K562 (cell line): Measurements from ENCODE around the gene FBXL12. TPM values are rescaled to one million over a fixed set of nuclear protein-coding genes. Genes with fewer than 3 reads are reported as not detected.

ENCODE experiments used
- CBX3 ChIP-seq, 2 experiments: IDR thresholded peaks; 1 replicate in 1 of 2; 2 replicates in 1 of 2; pipeline ENCODE4 v1.6.1; 2012; ENCODE audit warnings: inconsistent platforms in 2 of 2, low read length in 2 of 2, borderline replicate concordance in 1 of 2, control low read depth in 1 of 2
- CTBP1 ChIP-seq: fragments of 450-650 bp; IDR thresholded peaks from 2 replicates; pipeline ENCODE4 v1.6.1; 2016; ENCODE audit warnings: borderline replicate concordance
- ETV1 ChIP-seq: fragments of 450-650 bp; conservative IDR thresholded peaks from 2 replicates; pipeline ENCODE4 v1.6.1; 2016; ENCODE audit warnings: missing genetic modification characterization, control low read depth, low read depth, missing compliant biosample characterization
- GATAD2A ChIP-seq: fragments of 450-650 bp; IDR thresholded peaks from 2 replicates; pipeline ENCODE4 v1.6.1; 2017
- HDAC1 ChIP-seq, 2 experiments: fragments of 450-650 bp; IDR thresholded peaks; 2 replicates each; pipeline ENCODE4 v1.6.1; 2016 to 2017; ENCODE audit warnings: inconsistent platforms in 1 of 2, mild to moderate bottlenecking in 1 of 2, moderate library complexity in 1 of 2
- KLF10 ChIP-seq: fragments of 250-450 bp; sonication (Bioruptor Pico); IDR thresholded peaks from 2 replicates; pipeline ENCODE4 v1.6.1; 2021; ENCODE audit warnings: matching md5 sums
- KLF16 ChIP-seq: IDR thresholded peaks from 2 replicates; pipeline ENCODE4 v1.6.1; 2016; ENCODE audit warnings: antibody characterized with exemption
- MEIS2 ChIP-seq: fragments of 450-650 bp; IDR thresholded peaks from 2 replicates; pipeline ENCODE4 v1.6.1; 2014; ENCODE audit warnings: mild to moderate bottlenecking; ENCODE audit not compliant: partially characterized antibody
- NBN ChIP-seq: fragments of 450-650 bp; IDR thresholded peaks from 2 replicates; pipeline ENCODE4 v1.6.1; 2016; ENCODE audit warnings: low read depth, mild to moderate bottlenecking
- NFRKB ChIP-seq: fragments of 450-650 bp; IDR thresholded peaks from 2 replicates; pipeline ENCODE4 v1.6.1; 2016; ENCODE audit warnings: low read depth
- POLR2AphosphoS5 ChIP-seq: IDR thresholded peaks from 2 replicates; pipeline ENCODE4 v1.6.1; 2011; ENCODE audit warnings: mild to moderate bottlenecking, low read depth, low read length, moderate library complexity; ENCODE audit not compliant: control insufficient read depth, insufficient read depth
- RB1 ChIP-seq: fragments of 450-650 bp; IDR thresholded peaks from 2 replicates; pipeline ENCODE4 v1.6.1; 2017; ENCODE audit warnings: low read depth, mild to moderate bottlenecking
- RBFOX2 ChIP-seq: fragments of 200-400 bp; formaldehyde crosslinking; IDR thresholded peaks from 2 replicates; pipeline ENCODE4 v1.6.1; 2017; ENCODE audit warnings: low read depth, mild to moderate bottlenecking, low read length, moderate library complexity
- TOE1 ChIP-seq, 2 experiments: fragments of 450-650 bp in 1 of 2; sonication (generic) in 1 of 2; formaldehyde crosslinking in 1 of 2; IDR thresholded peaks; 2 replicates each; pipeline versions ENCODE4 v1.7.1 to v1.8.0; 2016 to 2022; ENCODE audit warnings: borderline replicate concordance in 2 of 2, mild to moderate bottlenecking in 2 of 2, antibody characterized with exemption in 1 of 2, inconsistent platforms in 1 of 2, low read depth in 1 of 2, missing genetic modification reagents in 1 of 2, moderate library complexity in 1 of 2
- ZKSCAN1 ChIP-seq: fragments of 150-350 bp; IDR thresholded peaks from 2 replicates; pipeline ENCODE4 v1.6.1; 2016; ENCODE audit warnings: low read depth, low read length
- ZNF124 ChIP-seq: sonication (generic); formaldehyde crosslinking; IDR thresholded peaks from 2 replicates; pipeline ENCODE4 v1.8.1; 2022; ENCODE audit warnings: missing genetic modification reagents
- ZNF217 ChIP-seq: sonication (generic); formaldehyde crosslinking; IDR thresholded peaks from 2 replicates; pipeline ENCODE4 v1.8.0; 2022; ENCODE audit warnings: mild to moderate bottlenecking, missing genetic modification reagents
- ZNF586 ChIP-seq: fragments of 450-650 bp; formaldehyde crosslinking; conservative IDR thresholded peaks from 2 replicates; pipeline ENCODE4 v1.4.0; 2020; ENCODE audit warnings: mild to moderate bottlenecking, moderate library complexity
- ZNF780A ChIP-seq: fragments of 250-450 bp; sonication (Bioruptor Pico); IDR thresholded peaks from 2 replicates; pipeline ENCODE4 v1.5.0; 2021; ENCODE audit warnings: mild to moderate bottlenecking
- ZSCAN32 ChIP-seq: fragments of 450-650 bp; formaldehyde crosslinking; IDR thresholded peaks from 2 replicates; pipeline ENCODE4 v1.4.0; 2020; ENCODE audit warnings: mild to moderate bottlenecking, moderate library complexity
- polyA plus RNA-seq, 8 experiments: library from polyadenylated mRNA; depleted of rRNA in 4 of 8; stranded (reverse) in 5 of 8; unstranded in 3 of 8; fragments of >200 nt; fragmentation: Nextera tagmentation in 2 of 8; fragmentation: Illumina TruSeq in 1 of 8; extraction: Ambion mirVana in 2 of 8; extraction: Trizol in 1 of 8; gene quantifications; 2 replicates each; pipeline versions ENCODE4 v1.2.1 to v1.2.3, GENCODE V29; 2011 to 2014; ENCODE audit warnings: inconsistent platforms in 1 of 8, missing spikeins in 1 of 8
- total RNA-seq, 7 experiments: library from RNA; depleted of rRNA in 6 of 7; stranded (reverse); fragments of >200 nt in 6 of 7; fragmentation: Illumina TruSeq in 2 of 7; extraction: Trizol in 2 of 7; gene quantifications; 2 replicates each; pipeline versions ENCODE4 v1.2.1 to v1.2.3, GENCODE V29; 2011 to 2021; ENCODE audit warnings: low replicate concordance in 1 of 7
- TF ChIP-seq, protein P1 (sequence below), 2 experiments: fragments of 450-650 bp; conservative IDR thresholded peaks; 2 replicates each; pipeline ENCODE4 v1.6.1; 2017; ENCODE audit warnings: mild to moderate bottlenecking in 2 of 2, moderate library complexity in 2 of 2
- TF ChIP-seq, protein P2 (sequence below): sonication (generic); formaldehyde crosslinking; IDR thresholded peaks from 2 replicates; pipeline ENCODE4 v1.8.0; 2022; ENCODE audit warnings: missing genetic modification reagents, mild to moderate bottlenecking, borderline replicate concordance
- TF ChIP-seq, protein P3 (sequence below): sonication (generic); formaldehyde crosslinking; IDR thresholded peaks from 2 replicates; pipeline ENCODE4 v1.8.0; 2022; ENCODE audit warnings: mild to moderate bottlenecking, missing genetic modification reagents, borderline replicate concordance

The FBXL12 gene
- total and polyA plus RNA-seq, 9 of the 15 experiments (the other 6 are each of a cell fraction or from before 2014, with no cell fraction given), result 2.7 to 40.5 (median 26.5) TPM

DNA sequence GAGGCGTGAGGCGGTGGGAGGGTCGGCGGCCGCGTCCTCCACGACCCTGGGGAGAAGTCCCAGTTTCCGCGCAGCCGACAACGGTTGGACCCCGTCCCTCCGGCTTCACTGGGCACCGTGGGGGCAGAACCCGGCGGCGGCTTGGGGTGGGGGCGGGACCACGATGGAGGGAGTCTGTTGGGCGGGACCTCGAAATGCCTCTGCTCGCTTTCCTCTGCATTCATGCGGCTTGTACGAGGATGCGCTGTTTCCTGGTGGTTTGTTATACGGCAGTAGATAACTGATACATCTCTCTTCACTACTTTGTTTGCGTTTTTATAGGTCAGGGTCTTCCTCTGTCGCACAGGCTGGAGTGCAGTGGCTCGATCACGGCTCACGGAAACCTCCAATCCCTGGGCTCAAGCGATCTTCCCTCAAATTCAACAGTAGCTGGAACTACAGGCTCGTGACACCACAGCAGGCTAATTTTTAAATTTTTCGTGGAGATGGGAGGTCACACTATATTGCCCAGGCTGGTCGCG lies 25.7 kb downstream of the FBXL12 start (continued):
- 0 out of 2 replicates have a peak, but pooled peaks have one; percentile 6 for TF ChIP-seq NBN
- no peak for TF ChIP-seq ZKSCAN1
- 0 out of 4 replicates have a peak, but pooled peaks of 1 of the 2 experiments have one; percentile 1 for TF ChIP-seq HDAC1 (IDR thresholded peaks at IDR 0.05)
- no peak for TF ChIP-seq KLF10 (CRISPR knock-in tag)
- TF ChIP-seq CBX3 (IDR thresholded peaks at IDR 0.05; ENCODE audit: borderline replicate concordance in 1 of 2, low read length in 2 of 2), result peak in 1 of 2 experiments; percentile 65; a peak in 1 of 3 replicates
- TF ChIP-seq ZNF780A (CRISPR knock-in tag), result no peak
- TF ChIP-seq POLR2AphosphoS5, result no peak
- peak; percentile 57 for TF ChIP-seq RBFOX2
- TF ChIP-seq ZSCAN32, result no peak
- 0 out of 2 replicates have a peak, but pooled peaks have one; percentile 12 for TF ChIP-seq ETV1
- no peak for TF ChIP-seq ZNF217
- 0 out of 2 replicates have a peak, but pooled peaks have one; percentile 2 for TF ChIP-seq RB1
- TF ChIP-seq MEIS2, result no peak
- TF ChIP-seq TOE1 (IDR thresholded peaks at IDR 0.05; ENCODE audit: borderline replicate concordance), result peak; percentile 9; the same call in 1 of the 2 replicates
- TF ChIP-seq TOE1 (CRISPR knock-in tag; IDR thresholded peaks at IDR 0.05; ENCODE audit: borderline replicate concordance, low read depth), result no peak
- TF ChIP-seq CTBP1, result 0 out of 2 replicates have a peak, but pooled peaks have one; percentile 39
- no peak for TF ChIP-seq KLF16
- no peak for TF ChIP-seq GATAD2A
- TF ChIP-seq, protein P1, sequence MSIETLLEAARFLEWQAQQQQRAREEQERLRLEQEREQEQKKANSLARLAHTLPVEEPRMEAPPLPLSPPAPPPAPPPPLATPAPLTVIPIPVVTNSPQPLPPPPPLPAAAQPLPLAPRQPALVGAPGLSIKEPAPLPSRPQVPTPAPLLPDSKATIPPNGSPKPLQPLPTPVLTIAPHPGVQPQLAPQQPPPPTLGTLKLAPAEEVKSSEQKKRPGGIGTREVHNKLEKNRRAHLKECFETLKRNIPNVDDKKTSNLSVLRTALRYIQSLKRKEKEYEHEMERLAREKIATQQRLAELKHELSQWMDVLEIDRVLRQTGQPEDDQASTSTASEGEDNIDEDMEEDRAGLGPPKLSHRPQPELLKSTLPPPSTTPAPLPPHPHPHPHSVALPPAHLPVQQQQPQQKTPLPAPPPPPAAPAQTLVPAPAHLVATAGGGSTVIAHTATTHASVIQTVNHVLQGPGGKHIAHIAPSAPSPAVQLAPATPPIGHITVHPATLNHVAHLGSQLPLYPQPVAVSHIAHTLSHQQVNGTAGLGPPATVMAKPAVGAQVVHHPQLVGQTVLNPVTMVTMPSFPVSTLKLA (conservative IDR thresholded peaks at IDR 0.05), result peak; percentile 65 to 70; a peak in 3 of 4 replicates
- TF ChIP-seq NFRKB, result peak; percentile 14; the same call in 1 of the 2 replicates
- no peak for TF ChIP-seq ZNF124
- TF ChIP-seq ZNF586, result no peak
- TF ChIP-seq, protein P2, sequence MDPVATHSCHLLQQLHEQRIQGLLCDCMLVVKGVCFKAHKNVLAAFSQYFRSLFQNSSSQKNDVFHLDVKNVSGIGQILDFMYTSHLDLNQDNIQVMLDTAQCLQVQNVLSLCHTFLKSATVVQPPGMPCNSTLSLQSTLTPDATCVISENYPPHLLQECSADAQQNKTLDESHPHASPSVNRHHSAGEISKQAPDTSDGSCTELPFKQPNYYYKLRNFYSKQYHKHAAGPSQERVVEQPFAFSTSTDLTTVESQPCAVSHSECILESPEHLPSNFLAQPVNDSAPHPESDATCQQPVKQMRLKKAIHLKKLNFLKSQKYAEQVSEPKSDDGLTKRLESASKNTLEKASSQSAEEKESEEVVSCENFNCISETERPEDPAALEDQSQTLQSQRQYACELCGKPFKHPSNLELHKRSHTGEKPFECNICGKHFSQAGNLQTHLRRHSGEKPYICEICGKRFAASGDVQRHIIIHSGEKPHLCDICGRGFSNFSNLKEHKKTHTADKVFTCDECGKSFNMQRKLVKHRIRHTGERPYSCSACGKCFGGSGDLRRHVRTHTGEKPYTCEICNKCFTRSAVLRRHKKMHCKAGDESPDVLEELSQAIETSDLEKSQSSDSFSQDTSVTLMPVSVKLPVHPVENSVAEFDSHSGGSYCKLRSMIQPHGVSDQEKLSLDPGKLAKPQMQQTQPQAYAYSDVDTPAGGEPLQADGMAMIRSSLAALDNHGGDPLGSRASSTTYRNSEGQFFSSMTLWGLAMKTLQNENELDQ (CRISPR knock-in tag), result 0 out of 2 replicates have a peak, but pooled peaks have one; percentile 42
- TF ChIP-seq, protein P3, sequence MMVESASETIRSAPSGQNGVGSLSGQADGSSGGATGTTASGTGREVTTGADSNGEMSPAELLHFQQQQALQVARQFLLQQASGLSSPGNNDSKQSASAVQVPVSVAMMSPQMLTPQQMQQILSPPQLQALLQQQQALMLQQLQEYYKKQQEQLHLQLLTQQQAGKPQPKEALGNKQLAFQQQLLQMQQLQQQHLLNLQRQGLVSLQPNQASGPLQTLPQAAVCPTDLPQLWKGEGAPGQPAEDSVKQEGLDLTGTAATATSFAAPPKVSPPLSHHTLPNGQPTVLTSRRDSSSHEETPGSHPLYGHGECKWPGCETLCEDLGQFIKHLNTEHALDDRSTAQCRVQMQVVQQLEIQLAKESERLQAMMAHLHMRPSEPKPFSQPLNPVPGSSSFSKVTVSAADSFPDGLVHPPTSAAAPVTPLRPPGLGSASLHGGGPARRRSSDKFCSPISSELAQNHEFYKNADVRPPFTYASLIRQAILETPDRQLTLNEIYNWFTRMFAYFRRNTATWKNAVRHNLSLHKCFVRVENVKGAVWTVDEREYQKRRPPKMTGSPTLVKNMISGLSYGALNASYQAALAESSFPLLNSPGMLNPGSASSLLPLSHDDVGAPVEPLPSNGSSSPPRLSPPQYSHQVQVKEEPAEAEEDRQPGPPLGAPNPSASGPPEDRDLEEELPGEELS (CRISPR knock-in tag), result peak; percentile 74; the same call in 1 of the 2 replicates
